Stimulated activated CD8-positive, alpha-beta memory T cell treated with anti-CD3 and anti-CD28 coated beads, Interleukin-2, amount 100 ng/mL, for 48 hours (primary cell): ENCODE data around the gene NXF1.
"Not testable (repeated sequence)": the region's sequence is repeated elsewhere in the genome, so short reads cannot be mapped to it uniquely, and the experiment has no call there.

Experiments used
- DNase-seq, 2 donors: peaks; one replicate each; pipeline ENCODE4 v3.0.0-alpha.2; 2020; ENCODE audit warnings: low read depth in 2 of 2

Gene NXF1

GRCh38 chr11:62805076-62805892 lies at the start of gene NXF1:
Gene NXF1, minus strand, starts transcription at chr11:62805440. Its CDS starts 84 bp downstream, at chr11:62805356.
- peak; percentile 92 to 97 for DNase-seq

- no peak for DNase-seq
These were observed 49.0 kb upstream of the NXF1 start for GRCh38 chr11:62854013-62854824.

- DNase-seq = no peak
These were observed 48.2 kb upstream of the NXF1 start for GRCh38 chr11:62853279-62853965.

- DNase-seq = no peak
These were observed 47.4 kb upstream of the NXF1 start for GRCh38 chr11:62852523-62853188.

GRCh38 chr11:62851807-62852522 lies 46.7 kb upstream of the NXF1 start:
- DNase-seq = no peak

GRCh38 chr11:62850911-62851806 lies 45.9 kb upstream of the NXF1 start:
- peak in 1 of 2 donors; percentile 36 for DNase-seq

- no peak for DNase-seq
These were observed 42.6 kb upstream of the NXF1 start for GRCh38 chr11:62847767-62848314.

- DNase-seq = no peak
These were observed 40.9 kb upstream of the NXF1 start for GRCh38 chr11:62846177-62846576.

- DNase-seq = no peak
These were observed 38.9 kb upstream of the NXF1 start for GRCh38 chr11:62844154-62844553.

GRCh38 chr11:62843466-62843865 lies 38.2 kb upstream of the NXF1 start:
- DNase-seq = no peak

GRCh38 chr11:62842891-62843290 lies 37.7 kb upstream of the NXF1 start:
- not testable (repeated sequence) for DNase-seq

- peak in 1 of 2 donors; percentile 37 for DNase-seq
These were observed 37.0 kb upstream of the NXF1 start for GRCh38 chr11:62842171-62842741.

GRCh38 chr11:62841361-62842170 lies 36.3 kb upstream of the NXF1 start:
- peak in 1 of 2 donors; percentile 59 for DNase-seq

- peak; percentile 68 to 77 for DNase-seq
These were observed 35.6 kb upstream of the NXF1 start for GRCh38 chr11:62840721-62841360.

- DNase-seq = peak; percentile 79 to 90
These were observed 34.1 kb upstream of the NXF1 start, which contains the start of gene WDR74 for GRCh38 chr11:62839050-62839945. Gene WDR74, minus strand, starts transcription at chr11:62839590. Its CDS starts 20 bp downstream, at chr11:62839570.

GRCh38 chr11:62835336-62835735 lies 30.1 kb upstream of the NXF1 start:
- DNase-seq = no peak
